Memory B cell (primary cell): ENCODE measurements around the gene NCAPG2.

Source experiments
- ATAC-seq: fragments of 150-1000 bp; cut with Tn5 transposase; 2 replicates; pipeline ENCODE4 v1.10.0; 2021; ENCODE audit warnings: low read depth, mild to moderate bottlenecking, moderate library complexity
- DNase-seq, 2 donors: peaks; one replicate each; pipeline ENCODE4 v3.0.0; 2022; ENCODE audit warnings: low spot score in 2 of 2
- H3K27ac Mint-ChIP-seq: one replicate; pipeline ENCODE4 v1.8.0; 2022; ENCODE audit warnings: mild to moderate bottlenecking, moderate library complexity, mixed read lengths
- H3K27me3 Mint-ChIP-seq: one replicate; pipeline ENCODE4 v1.8.0; 2022; ENCODE audit warnings: mixed read lengths
- H3K36me3 Mint-ChIP-seq: one replicate; pipeline ENCODE4 v1.8.0; 2022; ENCODE audit warnings: mild to moderate bottlenecking, mixed read lengths
- H3K4me1 Mint-ChIP-seq: one replicate; pipeline ENCODE4 v1.8.0; 2022; ENCODE audit warnings: mixed read lengths
- H3K4me3 Mint-ChIP-seq: one replicate; pipeline ENCODE4 v1.8.0; 2022; ENCODE audit warnings: mild to moderate bottlenecking, moderate library complexity, mixed read lengths
- H3K9me3 Mint-ChIP-seq: one replicate; pipeline ENCODE4 v1.8.0; 2022; ENCODE audit warnings: mixed read lengths

NCAPG2 gene

DNA sequence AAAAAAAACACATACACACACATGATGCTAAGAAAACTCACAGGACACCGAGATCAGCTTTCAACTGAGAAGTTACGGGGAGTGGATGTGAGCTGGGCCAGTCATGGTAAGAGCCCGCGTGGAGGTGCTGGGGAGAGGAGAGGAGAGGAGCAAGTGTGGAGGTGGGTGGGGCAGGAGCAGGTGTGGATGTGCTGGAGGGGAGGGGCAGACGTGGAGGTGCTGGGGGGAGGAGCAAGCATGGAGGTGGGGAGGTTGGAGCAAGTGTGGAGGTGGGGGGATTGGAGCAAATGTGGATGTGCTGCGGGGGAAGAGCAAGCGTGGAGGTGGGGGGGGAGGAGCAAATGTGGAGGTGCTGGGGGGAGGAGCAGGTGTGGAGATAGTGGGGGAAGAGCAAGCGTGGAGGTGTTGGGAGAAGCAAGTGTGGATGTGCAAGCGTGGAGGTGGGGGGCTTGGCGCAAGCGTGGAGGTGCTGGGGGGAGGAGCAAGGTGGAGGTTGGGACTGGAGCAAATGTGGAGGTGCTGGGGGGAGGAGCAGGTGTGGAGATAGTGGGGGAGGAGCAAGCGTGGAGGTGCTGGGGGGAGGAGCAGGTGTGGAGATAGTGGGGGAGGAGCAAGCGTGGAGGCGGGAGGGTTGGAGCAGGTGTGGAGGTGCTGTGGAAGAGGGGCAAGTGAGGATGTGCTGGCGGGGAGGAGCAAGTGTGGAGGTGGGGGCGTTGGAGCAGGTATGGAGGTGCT is 24.5 kb upstream of the NCAPG2 start:
- peaks cover 2% of the 10 kb centered on the region for H3K27me3 Mint-ChIP-seq
- no peak overlapping the region for H3K27ac Mint-ChIP-seq
- no peak for ATAC-seq
- H3K4me3 Mint-ChIP-seq = no peak overlapping the region
- H3K36me3 Mint-ChIP-seq = peaks cover 9% of the 10 kb centered on the region
- peaks cover 2% of the 10 kb centered on the region for H3K4me1 Mint-ChIP-seq
- DNase-seq = no peak
- H3K9me3 Mint-ChIP-seq = no peaks in the 10 kb centered on the region

DNA sequence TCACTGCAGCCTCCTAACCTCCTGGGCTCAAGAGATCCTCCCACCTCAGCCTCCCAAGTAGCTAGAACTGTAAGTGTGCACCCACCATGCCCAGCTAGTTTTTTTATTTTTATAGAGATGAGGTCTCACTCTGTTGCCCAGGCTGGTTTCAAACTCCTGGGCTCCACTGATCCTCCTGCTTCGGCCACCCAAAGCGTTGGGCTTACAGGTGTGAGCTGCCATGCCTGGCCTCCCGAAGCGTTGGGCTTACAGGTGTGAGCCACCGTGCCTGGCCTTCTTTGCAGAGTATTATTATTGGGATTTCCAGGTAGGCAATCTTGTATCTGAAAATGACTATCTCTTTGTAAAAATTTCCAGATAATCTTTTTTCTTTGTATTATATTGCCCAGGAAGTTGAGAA is 23.1 kb upstream of the NCAPG2 start:
- Mint-ChIP-seq H3K36me3 (peaks cover 9% of the 10 kb centered on the region), H3K4me1 (peaks cover 2% of the 10 kb centered on the region), H3K4me3 (no peak overlapping the region), H3K27me3 (peaks cover 2% of the 10 kb centered on the region), H3K9me3 (no peaks in the 10 kb centered on the region), H3K27ac (no peak overlapping the region)
- no peak for DNase-seq
- no peak for ATAC-seq

DNA sequence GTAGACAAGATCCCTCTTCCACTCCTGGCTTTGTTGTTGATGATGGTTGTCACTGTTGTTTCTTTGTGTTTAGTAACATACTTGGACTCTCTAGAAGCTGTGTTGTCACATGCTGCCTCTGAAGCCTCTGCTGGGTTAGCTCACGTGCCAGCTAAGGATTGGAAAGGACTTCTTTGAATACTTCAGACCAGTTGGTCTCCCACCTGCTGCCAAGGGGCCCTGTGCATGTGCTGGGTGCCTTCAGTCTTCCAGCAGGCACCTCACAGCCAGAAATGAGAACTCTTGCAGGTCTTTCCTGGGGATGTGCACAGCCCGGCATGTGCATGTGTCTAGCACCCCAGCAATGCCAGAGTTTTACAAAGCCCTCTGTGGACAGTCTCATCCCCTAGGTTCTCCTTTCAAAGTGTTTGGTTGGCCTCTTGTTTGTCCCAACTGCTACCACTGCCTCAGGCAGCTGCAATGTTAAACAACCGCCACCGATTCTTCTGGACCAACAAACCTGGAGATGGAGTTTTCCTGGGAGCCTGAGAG is 21.7 kb upstream of the NCAPG2 start:
- Mint-ChIP-seq H3K36me3 (peaks cover 9% of the 10 kb centered on the region), H3K9me3 (no peaks in the 10 kb centered on the region), H3K27me3 (peaks cover 2% of the 10 kb centered on the region), H3K4me1 (peaks cover 2% of the 10 kb centered on the region), H3K4me3 (no peak overlapping the region), H3K27ac (no peak overlapping the region)
- ATAC-seq (no peak), DNase-seq (no peak)

DNA sequence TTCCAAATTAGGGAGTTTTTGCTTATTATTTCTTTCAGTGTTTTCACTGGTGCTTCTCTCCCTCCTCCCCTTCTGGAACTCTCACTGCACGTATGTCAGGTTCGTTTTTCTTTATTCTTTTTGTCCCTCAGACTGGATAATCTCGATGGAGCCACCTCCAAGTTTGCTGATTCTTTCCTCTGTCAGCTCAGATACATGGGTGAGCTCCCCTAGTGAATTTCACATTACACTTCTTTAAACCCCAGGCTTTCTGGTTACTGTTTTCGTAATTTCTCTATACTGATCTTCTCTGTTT is 20.8 kb upstream of the NCAPG2 start:
- Mint-ChIP-seq H3K27ac (no peak overlapping the region), H3K27me3 (peaks cover 2% of the 10 kb centered on the region), H3K4me1 (peaks cover 2% of the 10 kb centered on the region), H3K36me3 (peaks cover 9% of the 10 kb centered on the region), H3K4me3 (no peak overlapping the region), H3K9me3 (no peaks in the 10 kb centered on the region)
- no peak for DNase-seq
- no peak for ATAC-seq

DNA sequence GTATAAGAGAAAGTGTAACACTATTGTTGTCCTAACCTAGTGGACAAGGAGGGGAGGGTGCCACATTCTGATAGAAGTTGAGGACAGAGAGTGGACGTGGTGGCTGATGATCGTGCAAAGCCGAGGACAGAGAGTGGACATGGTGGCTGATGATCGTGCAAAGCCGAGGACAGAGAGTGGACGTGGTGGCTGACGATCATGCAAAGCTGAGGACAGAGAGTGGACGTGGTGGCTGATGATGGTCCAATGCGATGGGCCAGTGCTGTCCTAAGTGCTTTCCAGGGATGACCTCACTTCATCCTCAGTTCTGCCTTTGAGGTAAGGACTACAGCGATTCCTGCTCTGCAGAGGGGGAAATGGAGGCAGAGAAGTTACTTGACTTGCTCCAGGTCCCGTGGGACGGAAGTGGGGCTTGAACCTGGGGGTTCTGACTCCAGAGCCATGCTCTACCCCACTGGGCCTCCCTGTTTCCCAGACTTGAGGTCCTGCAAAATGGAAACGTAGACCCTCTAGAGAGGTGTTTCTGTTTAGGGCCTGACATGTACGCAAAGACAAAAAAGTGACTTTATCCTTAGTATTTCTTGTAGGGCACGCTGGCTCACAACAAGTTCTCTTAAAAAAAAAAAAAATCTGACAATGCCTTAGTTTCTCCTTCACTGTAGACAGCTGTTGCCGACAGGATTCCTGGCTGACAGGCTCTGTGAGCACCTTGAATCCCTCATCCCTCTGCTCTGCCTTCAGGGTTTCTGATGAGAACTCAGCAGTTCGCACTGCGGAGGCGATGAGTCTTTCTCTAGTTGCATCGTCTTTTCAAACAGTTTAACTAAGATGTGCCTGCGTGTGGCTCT is 20.3 kb upstream of the NCAPG2 start:
- H3K27me3 Mint-ChIP-seq = peaks cover 2% of the 10 kb centered on the region
- H3K4me1 Mint-ChIP-seq = peaks cover 2% of the 10 kb centered on the region
- peaks cover 5% of the 10 kb centered on the region for H3K36me3 Mint-ChIP-seq
- no peak overlapping the region for H3K27ac Mint-ChIP-seq
- DNase-seq (no peak), ATAC-seq (no peak)
- H3K9me3 Mint-ChIP-seq = no peaks in the 10 kb centered on the region
- no peak overlapping the region for H3K4me3 Mint-ChIP-seq

DNA sequence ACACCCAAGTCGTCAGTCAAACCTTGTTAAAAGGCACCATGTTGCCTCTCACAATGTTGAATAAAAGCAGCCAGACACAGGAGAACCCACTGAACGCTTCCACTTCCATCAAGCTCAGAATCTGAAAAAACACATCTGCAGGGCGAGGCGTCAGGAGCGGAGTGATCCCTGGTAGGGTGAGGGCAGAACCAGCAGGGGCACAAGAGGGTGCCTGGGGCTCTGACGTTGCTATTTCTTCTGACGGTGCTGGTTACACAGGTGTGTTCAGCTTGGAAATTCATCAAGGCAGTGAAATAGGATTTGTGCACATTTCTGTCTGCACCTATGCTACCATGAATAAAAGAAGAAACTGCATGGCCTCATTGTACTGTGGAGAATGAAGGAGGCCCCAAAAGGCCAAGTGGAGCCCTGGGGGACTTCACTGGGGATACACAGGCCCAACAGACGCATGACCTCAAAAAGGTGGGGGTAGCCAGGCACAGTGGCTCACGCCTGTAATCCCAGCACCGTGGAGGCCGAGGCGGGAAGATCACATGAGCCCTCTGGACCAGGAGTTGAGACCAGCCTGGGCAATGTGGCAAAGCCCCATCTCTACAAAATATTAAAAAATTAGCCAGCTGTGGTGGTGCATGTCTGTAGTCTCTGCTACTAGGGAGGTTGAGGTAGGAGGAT is 19.2 kb upstream of the NCAPG2 start:
- no peak for DNase-seq
- no peak overlapping the region for H3K27ac Mint-ChIP-seq
- no peaks in the 10 kb centered on the region for H3K9me3 Mint-ChIP-seq

DNA sequence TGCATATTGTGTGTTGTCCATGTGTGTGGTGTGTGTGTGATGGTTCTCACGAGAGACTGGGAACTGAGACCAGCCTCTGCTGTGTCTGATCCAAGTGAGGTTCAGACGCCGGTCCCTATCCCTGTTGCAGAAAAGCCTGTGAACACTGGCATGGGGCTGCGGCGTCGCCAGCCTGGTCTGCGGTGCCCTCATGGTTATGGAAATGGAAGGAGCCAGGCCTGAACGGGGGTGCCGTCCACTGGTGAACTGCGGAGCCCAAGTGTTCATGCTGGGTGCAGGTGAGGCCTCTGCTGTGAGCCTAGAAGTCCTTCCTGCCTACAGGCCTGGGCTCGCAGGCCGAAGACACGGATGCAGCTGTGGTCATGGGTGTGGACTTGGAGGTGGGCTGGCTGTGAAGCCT is 18.7 kb upstream of the NCAPG2 start:
- Mint-ChIP-seq H3K36me3 (no peaks in the 10 kb centered on the region), H3K27ac (no peak overlapping the region), H3K27me3 (peaks cover 2% of the 10 kb centered on the region), H3K4me3 (no peak overlapping the region), H3K9me3 (no peaks in the 10 kb centered on the region), H3K4me1 (no peaks in the 10 kb centered on the region)
- ATAC-seq = no peak
- DNase-seq = no peak

More for the DNA sequence above, 19.2 kb upstream of the NCAPG2 start:
- Mint-ChIP-seq H3K4me1 (peaks cover 2% of the 10 kb centered on the region), H3K27me3 (peaks cover 2% of the 10 kb centered on the region), H3K4me3 (no peak overlapping the region), H3K36me3 (peaks cover 2% of the 10 kb centered on the region)
- no peak for ATAC-seq

DNA sequence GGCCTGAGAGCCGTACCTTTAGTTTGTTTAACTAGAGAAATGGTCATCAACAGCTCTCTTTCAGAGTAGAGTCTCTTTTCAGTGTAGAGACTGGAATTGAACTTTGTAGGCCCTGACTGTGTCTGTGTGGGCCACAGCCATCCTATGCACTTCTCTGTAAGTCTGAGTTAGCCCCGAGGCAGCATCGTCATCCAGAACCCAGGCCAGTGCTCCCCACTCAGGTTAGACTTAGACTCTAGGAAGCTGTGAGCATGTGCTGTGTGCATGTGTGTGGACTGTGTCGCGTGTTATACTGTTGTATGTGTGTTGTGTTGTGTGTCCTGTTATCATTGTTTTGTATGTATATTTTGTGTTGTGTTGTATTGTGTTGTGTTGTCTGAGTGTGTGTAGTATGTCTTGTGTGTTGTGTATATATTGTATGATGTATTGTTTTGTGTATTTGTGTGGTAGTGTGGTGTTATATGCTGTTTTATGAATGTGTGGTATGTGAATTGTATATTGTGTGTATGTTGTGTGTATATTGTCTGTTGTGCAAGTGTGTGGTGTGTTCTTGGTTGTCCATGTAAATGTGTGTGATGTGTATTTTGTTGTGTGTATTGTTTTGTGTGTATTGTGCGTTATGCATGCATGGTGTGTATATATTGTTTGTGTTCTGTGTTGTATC is 18.1 kb upstream of the NCAPG2 start:
- peaks cover 4% of the 10 kb centered on the region for H3K27me3 Mint-ChIP-seq
- no peak overlapping the region for H3K27ac Mint-ChIP-seq
- ATAC-seq (no peak), DNase-seq (no peak)
- H3K4me3 Mint-ChIP-seq = no peak overlapping the region
- H3K9me3 Mint-ChIP-seq = peaks cover 2% of the 10 kb centered on the region
- H3K4me1 Mint-ChIP-seq = no peaks in the 10 kb centered on the region
- H3K36me3 Mint-ChIP-seq = no peaks in the 10 kb centered on the region

DNA sequence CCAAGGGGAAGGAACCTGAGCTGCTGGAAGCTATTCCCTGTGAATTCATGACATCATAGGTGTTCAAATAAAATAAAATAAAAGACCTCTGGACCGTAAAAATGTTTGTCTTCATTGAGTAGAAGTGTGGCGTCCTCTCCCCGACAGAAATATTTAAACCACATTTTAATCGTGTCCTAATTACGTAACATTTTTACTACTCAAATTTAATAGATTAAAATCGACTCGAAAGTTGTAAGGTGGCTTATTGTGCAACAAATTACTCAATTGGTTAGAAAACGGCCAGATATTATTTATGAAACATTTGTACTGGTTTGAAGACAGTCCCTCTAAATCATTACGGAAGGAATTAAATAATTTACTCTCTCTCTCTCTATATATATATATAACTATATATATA is 15.5 kb upstream of the NCAPG2 start:
- no peak for ATAC-seq
- peaks cover 7% of the 10 kb centered on the region for H3K27me3 Mint-ChIP-seq
- peaks cover 2% of the 10 kb centered on the region for H3K36me3 Mint-ChIP-seq
- H3K4me1 Mint-ChIP-seq = peaks cover 10% of the 10 kb centered on the region
- H3K4me3 Mint-ChIP-seq = no peak overlapping the region
- no peak for DNase-seq
- peaks cover 6% of the 10 kb centered on the region for H3K9me3 Mint-ChIP-seq
- H3K27ac Mint-ChIP-seq = no peak overlapping the region

DNA sequence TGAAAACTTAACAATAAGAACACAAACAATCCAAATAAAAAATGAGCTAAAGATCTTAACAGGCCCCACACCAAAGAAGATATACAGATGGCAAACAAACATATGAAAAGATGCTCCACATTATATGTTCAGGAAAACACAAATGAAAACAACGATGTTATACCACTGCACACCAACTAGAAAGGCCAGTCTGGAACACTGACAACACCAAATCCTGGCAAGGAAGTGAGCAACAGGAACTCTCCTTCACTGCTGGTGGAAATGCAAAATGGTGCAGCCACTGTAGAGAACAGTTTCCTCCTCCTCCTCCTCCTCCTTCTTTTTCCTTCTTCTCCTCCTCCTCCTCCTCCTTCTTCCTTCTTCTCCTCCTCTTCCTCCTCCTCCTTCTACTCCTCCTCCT is 12.2 kb upstream of the NCAPG2 start:
- peaks cover 5% of the 10 kb centered on the region for H3K27me3 Mint-ChIP-seq
- ATAC-seq = no peak
- no peak for DNase-seq
- H3K4me1 Mint-ChIP-seq = peaks cover 15% of the 10 kb centered on the region
- H3K4me3 Mint-ChIP-seq = no peak overlapping the region
- peaks cover 6% of the 10 kb centered on the region for H3K9me3 Mint-ChIP-seq
- no peak overlapping the region for H3K27ac Mint-ChIP-seq
- peaks cover 2% of the 10 kb centered on the region for H3K36me3 Mint-ChIP-seq

DNA sequence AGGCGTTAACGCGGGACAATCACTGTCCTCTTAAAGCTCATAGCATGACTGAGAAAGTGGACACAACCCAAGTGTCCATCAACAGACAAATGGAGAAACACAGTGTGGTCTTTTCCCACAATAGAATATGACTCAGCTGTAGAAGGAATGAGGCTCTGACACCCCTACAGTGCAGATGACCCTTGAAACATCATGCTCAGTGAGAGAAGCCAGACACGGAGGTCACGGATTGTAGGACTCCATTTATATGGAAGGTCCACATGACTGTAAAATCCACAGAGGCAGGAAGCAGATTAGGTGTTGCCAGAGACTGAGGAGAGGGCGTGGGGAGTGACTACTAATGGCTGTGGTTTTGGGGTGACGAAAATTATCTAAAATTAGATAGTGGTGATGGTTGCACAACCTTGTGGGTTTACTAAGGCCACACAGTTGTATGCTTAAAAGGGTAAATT is 6.1 kb upstream of the NCAPG2 start:
- Mint-ChIP-seq H3K27ac (peak overlapping the region; percentile 53), H3K36me3 (peaks cover 2% of the 10 kb centered on the region), H3K4me3 (peak overlapping the region; percentile 30), H3K27me3 (peaks cover 2% of the 10 kb centered on the region), H3K4me1 (peaks cover 13% of the 10 kb centered on the region), H3K9me3 (peaks cover 4% of the 10 kb centered on the region)
- ATAC-seq (peak; percentile 54), DNase-seq (no peak)

DNA sequence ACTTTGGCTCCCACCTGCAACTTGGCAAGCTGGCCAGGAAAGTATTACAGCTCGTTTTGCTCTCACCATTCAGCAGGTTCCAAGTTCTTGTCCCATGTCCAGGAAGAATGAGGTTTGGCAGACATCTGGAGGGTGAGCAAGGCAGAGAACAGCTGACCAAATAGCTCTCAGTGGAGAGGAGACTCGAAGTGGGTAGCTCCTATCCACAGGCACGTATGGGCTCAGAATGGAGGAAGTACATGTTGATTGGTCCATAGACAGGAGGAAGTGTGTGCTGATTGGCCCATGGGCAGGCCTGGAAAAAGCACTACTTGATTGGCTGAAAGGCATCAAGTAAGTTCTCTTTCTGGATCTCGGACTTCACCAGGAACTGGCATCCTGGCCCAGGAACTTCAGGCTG is 3.0 kb upstream of the NCAPG2 start:
- ATAC-seq = no peak
- no peak overlapping the region for H3K4me3 Mint-ChIP-seq

DNA sequence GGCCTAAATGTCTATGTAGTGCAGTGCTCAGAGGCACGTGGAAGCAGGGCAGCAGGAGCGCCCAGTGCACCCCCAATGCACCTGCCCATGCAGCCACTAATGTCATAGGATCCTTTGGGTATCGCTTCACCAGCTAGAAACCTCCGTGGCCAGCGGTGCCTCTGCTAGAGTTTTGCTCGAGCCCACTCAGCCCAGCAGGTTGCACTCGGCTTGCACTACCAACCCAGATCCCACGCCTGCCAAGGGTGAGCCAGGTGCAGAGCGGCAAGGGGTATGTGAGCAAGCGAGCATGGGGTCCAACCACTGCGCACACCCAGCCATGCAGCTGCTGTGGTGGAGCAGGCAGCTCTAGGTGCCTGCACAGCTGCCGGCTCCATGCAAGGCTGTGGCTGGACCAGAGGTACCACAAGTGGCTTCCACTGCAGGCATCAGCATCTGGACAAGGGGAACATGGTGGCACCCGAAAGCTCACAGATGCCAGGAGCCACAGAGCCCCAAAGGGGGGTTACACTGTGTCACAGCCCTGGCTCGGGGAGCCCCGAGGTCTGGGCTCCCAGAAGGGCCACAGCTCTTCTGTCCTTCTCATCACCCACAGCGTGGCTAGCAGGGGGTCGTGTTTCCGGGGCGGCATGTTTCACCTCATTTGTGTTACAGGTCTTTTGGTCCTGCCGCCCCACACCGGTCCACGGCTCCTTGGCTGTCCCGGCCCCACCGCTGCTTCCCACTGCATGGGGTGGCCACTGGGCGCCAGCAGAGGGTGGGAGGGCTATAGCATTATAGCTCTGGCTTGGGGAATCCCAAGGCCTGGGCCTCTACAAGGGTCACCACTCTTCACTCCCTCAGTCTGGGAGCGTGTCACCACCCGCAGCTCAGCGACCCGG is 2.3 kb upstream of the NCAPG2 start:
- H3K9me3 Mint-ChIP-seq = peaks cover 4% of the 10 kb centered on the region
- no peak for ATAC-seq
- peaks cover 2% of the 10 kb centered on the region for H3K36me3 Mint-ChIP-seq
- H3K27ac Mint-ChIP-seq = no peak overlapping the region
- peaks cover 2% of the 10 kb centered on the region for H3K27me3 Mint-ChIP-seq
- H3K4me3 Mint-ChIP-seq = no peak overlapping the region
- DNase-seq = no peak
- peaks cover 21% of the 10 kb centered on the region for H3K4me1 Mint-ChIP-seq

More for the DNA sequence above, 3.0 kb upstream of the NCAPG2 start:
- H3K36me3 Mint-ChIP-seq = peaks cover 2% of the 10 kb centered on the region
- peaks cover 2% of the 10 kb centered on the region for H3K27me3 Mint-ChIP-seq
- peaks cover 4% of the 10 kb centered on the region for H3K9me3 Mint-ChIP-seq
- no peak for DNase-seq
- no peak overlapping the region for H3K27ac Mint-ChIP-seq
- peaks cover 25% of the 10 kb centered on the region for H3K4me1 Mint-ChIP-seq
